ENCODE data around the gene HDAC4. TPM values are rescaled to one million over a fixed set of nuclear protein-coding genes. Genes with fewer than 3 reads are reported as not detected.

HDAC4 gene
- total and polyA plus RNA-seq, 10 of the 15 experiments (the other 5 are each of a cell fraction or from before 2014, with no cell fraction given), result 0.22 to 15.7 (median 4.8) TPM

GRCh38 chr2:239376942-239377531, 23.8 kb downstream of the HDAC4 start (continued):
- TF ChIP-seq CEBPZ (IDR thresholded peaks at IDR 0.05; ENCODE audit: low read depth, low read length) (no peak), E2F4 (IDR thresholded peaks at IDR 0.05; ENCODE audit: low read depth, low read length) (no peak), TBL1XR1 (IDR thresholded peaks at IDR 0.05; ENCODE audit: low read depth, low read length) (no peak), SP1 (IDR thresholded peaks at IDR 0.05; ENCODE audit: low read depth, low read length) (no peak)

DNA sequence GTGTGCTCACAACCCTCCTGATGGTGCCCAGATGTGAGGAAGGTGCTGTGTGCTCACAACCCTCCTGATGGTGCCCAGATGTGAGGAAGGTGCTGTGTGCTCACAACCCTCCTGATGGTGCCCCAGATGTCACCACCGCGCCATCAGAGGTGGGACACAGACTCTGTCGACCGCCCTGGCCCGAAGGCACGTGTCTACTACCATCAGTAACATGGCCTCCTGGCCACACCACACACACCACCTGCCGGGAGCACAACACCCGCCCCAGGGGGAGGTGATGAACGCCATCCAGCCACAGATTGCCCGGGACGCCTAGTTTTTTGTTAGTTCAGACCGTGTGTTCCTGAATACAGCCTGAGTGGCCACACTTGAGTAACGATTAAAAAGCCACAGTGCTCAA, 24.5 kb downstream of the HDAC4 start:
- POLR2A ChIA-PET, result no interaction called here
- no peaks in the 10 kb centered on the region for H3K9me3 ChIP-seq (replicated peaks; ENCODE audit: control insufficient read depth, insufficient read depth, low read length)
- no peaks in the 10 kb centered on the region for H3K27me3 ChIP-seq (replicated peaks in 1 of 2; ENCODE audit: control insufficient read depth in 2 of 2, insufficient read depth in 2 of 2, low read length in 1 of 2)
- no peaks in the 10 kb centered on the region; a peak in 1 of 4 replicates for H3K36me3 ChIP-seq (ENCODE audit: control insufficient read depth in 2 of 2, insufficient read depth in 2 of 2, low read length in 1 of 2)
- H3K79me2 ChIP-seq (ENCODE audit: control insufficient read depth, insufficient read depth, low read length), result no peaks in the 10 kb centered on the region
- BruUV-seq (replicated peaks), result no TSS peak
- TF ChIP-seq KDM1A (IDR thresholded peaks at IDR 0.05; ENCODE audit: borderline replicate concordance) (no peak), NR2F1 (conservative IDR thresholded peaks at IDR 0.05) (no peak), CUX1 (IDR thresholded peaks at IDR 0.05; ENCODE audit: insufficient replicate concordance, low read depth, low read length) (no peak), FOXK2 (IDR thresholded peaks at IDR 0.05) (no peak), EZH2 (IDR thresholded peaks at IDR 0.05; ENCODE audit: borderline replicate concordance, control insufficient read depth, low read depth, low read length) (no peak)
- no peak overlapping the region for H2AFZ ChIP-seq (ENCODE audit: control insufficient read depth, low read depth, low read length)
- CTCF ChIA-PET, result no interaction called here
- H3K27ac ChIP-seq (ENCODE audit: control insufficient read depth, insufficient read depth), result no peak overlapping the region
- no peak for ATAC-seq
- intact Hi-C loops (cut with micrococcal nuclease; ENCODE audit: unreplicated experiment) (no loop called here), in situ Hi-C loops (cut with MboI) (no loop called here)
- SMC1A ChIA-PET (ENCODE audit: uncharacterized antibody, unreplicated experiment), result no interaction called here
- H3K4me1 ChIP-seq (ENCODE audit: control insufficient read depth, insufficient read depth, low read length), result peaks cover 5% of the 10 kb centered on the region
- RAD21 ChIA-PET (ENCODE audit: unreplicated experiment), result no interaction called here
- H4K20me1 ChIP-seq (ENCODE audit: control insufficient read depth, insufficient read depth), result no peaks in the 10 kb centered on the region
- no peak for FAIRE-seq
- H3K4me3 ChIP-seq, result no peak overlapping the region
- DNase-seq (ENCODE audit: low read depth, low spot score), result no peak
- 93% methylated on average over 13 of the region's 13 CpGs for WGBS (ENCODE audit: insufficient coverage, insufficient replicate concordance, low lambda C conversion rate, missing lambda C conversion rate)
- no peak overlapping the region for H3K9ac ChIP-seq (ENCODE audit: control insufficient read depth, insufficient read depth, low read length)
- no peak overlapping the region for H3K4me2 ChIP-seq (ENCODE audit: control insufficient read depth, insufficient read depth)

Data from GM12878 (cell line).